GM13977 (cell line): ENCODE data around the gene NYAP2.

Experiments used
- DNase-seq: peaks from one replicate; pipeline ENCODE4 v3.0.0; 2012; ENCODE audit warnings: low spot score
- CTCF ChIP-seq: IDR thresholded peaks from 2 replicates; pipeline ENCODE4 v1.5.1; 2012; ENCODE audit warnings: mild to moderate bottlenecking, control low read depth; ENCODE audit not compliant: insufficient read depth; ENCODE audit errors: extremely low read depth, missing control alignments
- in situ Hi-C: fragments of 300-500 bp; cut with MboI; formaldehyde crosslinking; loops from one replicate; pipeline ENCODE4 v1.12.0; 2022; ENCODE audit warnings: low sequenced_read_pairs, low pct_unique_long_range_greater_than_20kb, mixed read lengths, inconsistent platforms; ENCODE audit not compliant: unreplicated experiment

NYAP2 gene

GRCh38 chr2:225582355-225583116, 183.0 kb downstream of the NYAP2 start:
- TF ChIP-seq CTCF: no peak
- in situ Hi-C loops: no loop called here

DNA sequence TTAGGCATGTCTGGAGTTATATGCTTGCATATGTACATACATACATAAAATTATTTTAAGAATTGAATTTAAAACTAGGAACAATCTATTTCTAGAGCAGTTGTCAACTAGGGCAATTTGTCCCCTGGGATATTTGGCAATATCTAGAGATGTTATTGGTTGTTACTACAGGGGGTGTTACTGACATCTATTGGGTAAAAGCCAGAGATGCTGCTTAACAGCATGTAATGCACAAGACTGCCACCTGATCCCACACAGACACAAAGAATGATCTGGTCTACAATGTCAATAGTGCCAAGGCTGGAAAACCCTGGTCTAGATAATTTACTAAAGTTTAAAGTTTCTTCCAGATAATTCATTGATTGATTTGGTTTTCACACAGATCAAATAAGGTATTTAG, 185.3 kb downstream of the NYAP2 start:
- in situ Hi-C loops: no loop called here
- DNase-seq: no peak
- no peak for TF ChIP-seq CTCF

More at GRCh38 chr2:225582355-225583116, 183.0 kb downstream of the NYAP2 start:
- no peak for DNase-seq

DNA sequence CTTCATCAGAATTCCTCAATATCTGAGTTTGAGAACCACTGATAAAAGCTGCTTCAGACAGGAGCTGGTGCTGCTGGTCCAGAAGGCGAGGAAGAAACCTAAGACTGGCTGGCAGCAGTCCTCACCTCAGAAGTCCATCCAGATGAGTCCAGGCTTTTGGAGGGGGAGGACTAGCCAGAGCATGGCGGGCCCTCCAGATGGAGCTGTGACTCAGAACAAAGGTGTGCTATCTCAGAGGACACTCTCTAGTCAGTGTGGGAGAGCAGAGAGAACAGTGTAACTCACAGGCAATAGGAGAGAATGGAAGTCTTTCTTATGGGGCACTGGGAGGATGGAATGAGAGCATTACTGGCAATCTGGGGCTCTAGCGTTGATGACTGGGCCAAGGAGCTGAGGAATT, 191.4 kb downstream of the NYAP2 start:
- TF ChIP-seq CTCF: no peak
- no peak for DNase-seq
- in situ Hi-C loops: no loop called here

GRCh38 chr2:225597911-225598310, 198.4 kb downstream of the NYAP2 start:
- in situ Hi-C loops: no loop called here
- TF ChIP-seq CTCF: no peak
- DNase-seq: no peak

DNA sequence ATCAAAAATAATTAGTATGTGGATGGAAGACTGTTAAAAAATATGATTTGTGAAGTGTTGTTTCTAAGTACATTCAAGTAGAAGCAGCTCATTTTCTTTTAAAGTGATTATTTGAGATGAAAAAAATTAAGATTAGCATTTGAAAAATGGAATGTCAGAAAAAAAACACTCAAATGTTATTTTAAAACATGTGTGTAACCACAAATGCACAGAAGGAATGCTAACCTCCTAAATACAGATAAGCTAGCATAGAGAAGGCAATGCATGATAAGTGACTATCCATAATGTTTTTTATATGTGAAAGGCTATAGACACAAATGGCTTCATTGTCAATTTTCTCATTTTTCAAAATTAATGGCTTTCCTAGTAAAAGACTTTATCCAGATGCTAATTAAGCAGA, 198.9 kb downstream of the NYAP2 start:
- in situ Hi-C loops: no loop called here
- DNase-seq: no peak
- no peak for TF ChIP-seq CTCF

- in situ Hi-C loops: no loop called here
- DNase-seq: no peak
- no peak for TF ChIP-seq CTCF
Observed at GRCh38 chr2:225598897-225599296, 199.4 kb downstream of the NYAP2 start.
